Heart left ventricle (tissue), 16 donors: Measurements from ENCODE around the gene OSGEP. TPM values are rescaled to one million over a fixed set of nuclear protein-coding genes. Genes with fewer than 3 reads are reported as not detected.

ENCODE experiments used
- ATAC-seq, 4 donors: fragments of 200-7000 bp; cut with Tn5 transposase; one replicate each; pipeline ENCODE4 v1.9.1; 2020 to 2022; ENCODE audit warnings: moderate library complexity in 4 of 4, mild to moderate bottlenecking in 3 of 4, moderate number of reproducible peaks in 1 of 4
- DNase-seq, 5 donors: peaks; one replicate each; pipeline ENCODE4 v3.0.0-alpha.2; 2020
- H3K27ac ChIP-seq, 12 donors: fragments of 200-600 bp; sonication (generic) in 4 of 12; one replicate each; pipeline versions ENCODE4 v1.5.0 to v1.8.0; 2016 to 2022; ENCODE audit warnings: mild to moderate bottlenecking in 2 of 12
- H3K27me3 ChIP-seq, 9 donors: fragments of 200-600 bp; sonication (generic) in 2 of 9; one replicate each; pipeline versions ENCODE4 v1.5.1 to v1.8.0; 2016 to 2022; ENCODE audit warnings: mild to moderate bottlenecking in 3 of 9
- H3K36me3 ChIP-seq, 9 donors: fragments of 200-600 bp; sonication (generic) in 2 of 9; one replicate each; pipeline versions ENCODE4 v1.5.0 to v1.8.0; 2018 to 2022; ENCODE audit warnings: mild to moderate bottlenecking in 2 of 9
- H3K4me1 ChIP-seq, 12 donors: fragments of 200-600 bp; sonication (generic) in 4 of 12; one replicate each; pipeline versions ENCODE4 v1.5.0 to v1.8.0; 2016 to 2022; ENCODE audit warnings: mild to moderate bottlenecking in 3 of 12
- H3K4me3 ChIP-seq, 12 donors: fragments of 200-600 bp; sonication (generic) in 4 of 12; one replicate each; pipeline versions ENCODE4 v1.5.0 to v1.8.0; 2017 to 2022; ENCODE audit warnings: mild to moderate bottlenecking in 9 of 12, moderate library complexity in 4 of 12
- H3K9me3 ChIP-seq, 12 donors: fragments of 200-600 bp; sonication (generic) in 4 of 12; one replicate each; pipeline versions ENCODE4 v1.5.0 to v1.8.0; 2016 to 2022; ENCODE audit warnings: mild to moderate bottlenecking in 1 of 12
- CTCF ChIP-seq, 12 donors: fragments of 200-600 bp; sonication (generic) in 4 of 12; IDR thresholded peaks; one replicate each; pipeline versions ENCODE4 v1.5.0 to v1.8.0; 2018 to 2022; ENCODE audit warnings: antibody characterized with exemption in 12 of 12, mild to moderate bottlenecking in 5 of 12
- POLR2A ChIP-seq, 2 donors: fragments of 450-650 bp; IDR thresholded peaks; one replicate each; pipeline ENCODE4 v1.6.1; 2017; ENCODE audit warnings: antibody characterized with exemption in 2 of 2, mild to moderate bottlenecking in 2 of 2, moderate library complexity in 2 of 2
- WGBS, 4 donors: extraction: QIAGEN DNeasy Blood & Tissue Kit in 2 of 4; methylation state at CpG; one replicate each; pipeline versions ENCODE4 v1.1.5 to v1.1.7; 2013 to 2018; 5-methylcytosine and 5-hydroxymethylcytosine counted together
- intact Hi-C, 10 donors: fragments of 100-400 bp; cut with DNase I; formaldehyde crosslinking; loops; one replicate each; pipeline versions ENCODE4 v1.11.1 to v1.14.2; 2022
- polyA plus RNA-seq, 2 donors: library from polyadenylated mRNA; stranded (reverse); fragments of 200-250 nt; gene quantifications; one replicate each; pipeline ENCODE4 v1.2.3, GENCODE V29; 2013
- total RNA-seq, 9 donors: library from RNA; depleted of rRNA in 2 of 9; stranded (reverse); fragments of >200 nt in 2 of 9; fragmentation: NEBNext Ultra II Directional in 3 of 9; extraction: Animal tissue kit (Norgen Biotek cat#: 25700) in 3 of 9; gene quantifications; one replicate each; pipeline versions ENCODE4 v1.1.0 to v1.2.4, GENCODE V29; 2016 to 2023
- donor health status: ischemic (EF 13 %, LVEDD 7.1; RV severe dilation, severe dysfunction).
- donor health status: healthy with polysubstance abuse.
- donor health status: DM: no; HTN: yes; CAD: no.
- donor health status: DM: no; HTN: no; CAD: no.
- donor health status: ischemic (EF 25% LVEDD 6.9; RV normal size, moderate dysfunction).
- donor health status: ischemic (EF 25% LVEDD 5.7; RV mildly dilated, moderate dysfunction).
- donor health status: healthy.
- donor health status: DM: yes; HTN: yes; CAD: no.
- donor health status: ischemic (EF 35%, LVEDD 5.7; RV mildly dilated, moderate dysfunction).
- donor health status: nonischemic (EF 11% LVEDD 7.7; RV severe dilation, severe dysfunction).
- donor health status: DM: yes; HTN: yes; CAD: no.
- donor health status: PGD.
- donor health status: ischemic (EF 29% LVEDD 5.4; RV normal size, mild dysfunction).
- donor health status: nonischemic (EF 23%, LVEDD 6.1; RV moderate dilation, normal function).

OSGEP gene
- total and polyA plus RNA-seq, 11 donors, result 16.1 to 40.9 (median 21.6) TPM

GRCh38 chr14:20499881-20500280 is 45.3 kb upstream of the OSGEP start:
- H3K4me3 ChIP-seq, result no peak overlapping the region
- TF ChIP-seq CTCF (IDR thresholded peaks at IDR 0.05) (no peak), POLR2A (IDR thresholded peaks at IDR 0.05) (no peak)
- H3K27me3 ChIP-seq, result no peaks in the 10 kb centered on the region
- ATAC-seq, result no peak
- peak overlapping the region in 8 of 12 donors; percentile 35 to 83 (median 70) for H3K27ac ChIP-seq
- H3K9me3 ChIP-seq, result no peaks in the 10 kb centered on the region
- intact Hi-C loops, result no loop called here
- 83 to 88% (median 87%) methylated on average over 5 of the region's 5 CpGs for WGBS, 4 donors
- H3K4me1 ChIP-seq, result peaks cover 0 to 31% (median 4%) of the 10 kb centered on the region in 12 donors
- no peak for DNase-seq
- H3K36me3 ChIP-seq, result no peaks in the 10 kb centered on the region

DNA sequence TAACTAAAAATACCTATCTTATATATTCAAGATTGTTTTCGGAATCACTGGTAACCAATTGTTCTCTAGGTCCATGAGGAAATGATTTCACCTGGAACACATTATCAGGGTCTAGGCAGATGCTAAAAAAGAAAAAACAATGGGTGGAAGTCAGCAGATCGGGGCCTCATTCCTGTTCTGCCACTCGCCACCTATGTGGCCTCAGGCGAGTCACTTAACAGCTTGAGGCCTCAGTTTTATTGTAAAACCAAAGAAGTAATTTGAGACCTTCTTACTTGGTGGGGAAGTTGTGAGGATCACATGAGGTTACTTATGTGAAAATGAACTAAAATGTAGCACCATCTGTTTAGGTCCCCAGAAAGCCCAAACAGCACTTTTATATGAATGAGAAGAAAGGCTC is 44.5 kb upstream of the OSGEP start:
- no peaks in the 10 kb centered on the region for H3K36me3 ChIP-seq
- no peaks in the 10 kb centered on the region for H3K27me3 ChIP-seq
- ATAC-seq (peak in 2 of 4 donors; percentile 56 to 91), DNase-seq (no peak)
- no peaks in the 10 kb centered on the region for H3K9me3 ChIP-seq
- intact Hi-C loops, result no loop called here
- TF ChIP-seq CTCF (IDR thresholded peaks at IDR 0.05) (no peak), POLR2A (IDR thresholded peaks at IDR 0.05) (no peak)
- peaks cover 0 to 38% (median 4%) of the 10 kb centered on the region in 12 donors for H3K4me1 ChIP-seq
- 55 to 69% (median 59%) methylated on average over 4 of the region's 4 CpGs for WGBS, 4 donors
- no peak overlapping the region for H3K4me3 ChIP-seq
- H3K27ac ChIP-seq, result peak overlapping the region; percentile 59 to 87 (median 70)

- ATAC-seq (no peak), DNase-seq (no peak)
- 77 to 82% (median 81%) methylated on average over 2 of the region's 2 CpGs for WGBS, 4 donors
- no peaks in the 10 kb centered on the region for H3K27me3 ChIP-seq
- TF ChIP-seq POLR2A (IDR thresholded peaks at IDR 0.05) (no peak), CTCF (IDR thresholded peaks at IDR 0.05) (no peak)
- H3K4me3 ChIP-seq, result no peak overlapping the region
- peaks cover 0 to 37% (median 4%) of the 10 kb centered on the region in 12 donors for H3K4me1 ChIP-seq
- intact Hi-C loops, result no loop called here
- H3K27ac ChIP-seq, result peak overlapping the region; percentile 59 to 87 (median 70)
- no peaks in the 10 kb centered on the region for H3K9me3 ChIP-seq
- no peaks in the 10 kb centered on the region for H3K36me3 ChIP-seq
Observed at GRCh38 chr14:20498622-20499021, 44.0 kb upstream of the OSGEP start.

DNA sequence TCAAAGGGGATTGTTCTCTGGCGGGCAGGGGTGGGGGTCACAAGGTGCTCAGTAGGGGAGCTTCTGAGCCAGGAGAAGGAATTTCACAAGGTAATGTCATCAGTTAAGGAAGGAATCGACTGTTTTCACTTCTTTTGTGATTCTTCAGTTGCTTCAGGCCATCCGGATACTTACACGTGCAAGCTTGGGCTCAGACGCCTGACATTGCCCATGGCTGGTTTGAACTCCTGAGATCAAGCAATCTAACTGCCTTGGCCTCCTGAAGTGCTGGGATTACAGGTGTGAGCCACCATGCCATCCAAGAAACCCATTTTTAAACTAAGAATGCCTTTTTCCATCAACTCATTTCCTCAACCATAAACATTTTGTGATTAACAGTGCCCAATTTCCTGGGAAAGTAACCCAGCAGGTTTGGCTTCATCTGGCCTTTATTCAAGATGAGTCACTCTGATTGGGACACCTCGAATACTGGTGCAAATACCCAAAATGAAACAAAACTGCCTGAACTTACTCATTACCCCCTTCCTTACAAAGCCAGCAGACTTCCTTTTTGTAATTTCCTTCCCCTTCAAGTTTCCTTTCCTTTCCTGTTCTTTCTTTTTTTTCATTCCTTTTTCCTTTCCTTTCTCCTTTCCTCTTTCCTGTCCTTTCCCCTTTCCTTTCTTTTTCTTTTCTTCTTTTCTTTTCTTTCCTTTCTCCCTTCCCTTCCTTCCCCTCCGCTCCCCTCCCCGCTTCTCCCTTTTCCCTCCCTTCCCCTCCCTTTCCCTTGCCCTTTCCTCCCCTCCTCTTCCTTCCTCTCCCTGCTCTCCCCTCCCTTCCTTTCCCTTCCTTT is 40.5 kb upstream of the OSGEP start:
- no peak overlapping the region for H3K4me3 ChIP-seq
- no peak for ATAC-seq
- H3K9me3 ChIP-seq, result no peaks in the 10 kb centered on the region
- no peaks in the 10 kb centered on the region for H3K27me3 ChIP-seq
- no peak for DNase-seq
- 76 to 83% (median 79%) methylated on average over 8 of the region's 8 CpGs for WGBS, 4 donors
- intact Hi-C loops, result no loop called here
- peaks cover 0 to 49% (median 9%) of the 10 kb centered on the region in 12 donors for H3K4me1 ChIP-seq
- no peaks in the 10 kb centered on the region for H3K36me3 ChIP-seq
- TF ChIP-seq POLR2A (IDR thresholded peaks at IDR 0.05) (no peak), CTCF (IDR thresholded peaks at IDR 0.05) (no peak)
- peak overlapping the region in 3 of 12 donors; percentile 13 to 59 (median 40) for H3K27ac ChIP-seq
